Peyer's patch (tissue), 4 donors: Measurements from ENCODE around the gene SHROOM2.

Experiments
- POLR2A ChIP-seq, 2 donors: fragments of 450-650 bp; IDR thresholded peaks; one replicate each; pipeline ENCODE4 v1.5.1; 2017; ENCODE audit warnings: antibody characterized with exemption in 2 of 2, mild to moderate bottlenecking in 2 of 2, moderate library complexity in 2 of 2
- TF ChIP-seq, protein P1 (sequence below), 6 experiments: fragments of 450-650 bp in 4 of 6; fragments of 200-600 bp in 2 of 6; sonication (generic) in 1 of 6; IDR thresholded peaks; one replicate each; pipeline ENCODE4 v1.5.1; 2017 to 2019; ENCODE audit warnings: antibody characterized with exemption in 6 of 6, mild to moderate bottlenecking in 3 of 6, moderate library complexity in 1 of 6

- no peak for TF ChIP-seq POLR2A (IDR thresholded peaks at IDR 0.05)
- TF ChIP-seq, protein P1, sequence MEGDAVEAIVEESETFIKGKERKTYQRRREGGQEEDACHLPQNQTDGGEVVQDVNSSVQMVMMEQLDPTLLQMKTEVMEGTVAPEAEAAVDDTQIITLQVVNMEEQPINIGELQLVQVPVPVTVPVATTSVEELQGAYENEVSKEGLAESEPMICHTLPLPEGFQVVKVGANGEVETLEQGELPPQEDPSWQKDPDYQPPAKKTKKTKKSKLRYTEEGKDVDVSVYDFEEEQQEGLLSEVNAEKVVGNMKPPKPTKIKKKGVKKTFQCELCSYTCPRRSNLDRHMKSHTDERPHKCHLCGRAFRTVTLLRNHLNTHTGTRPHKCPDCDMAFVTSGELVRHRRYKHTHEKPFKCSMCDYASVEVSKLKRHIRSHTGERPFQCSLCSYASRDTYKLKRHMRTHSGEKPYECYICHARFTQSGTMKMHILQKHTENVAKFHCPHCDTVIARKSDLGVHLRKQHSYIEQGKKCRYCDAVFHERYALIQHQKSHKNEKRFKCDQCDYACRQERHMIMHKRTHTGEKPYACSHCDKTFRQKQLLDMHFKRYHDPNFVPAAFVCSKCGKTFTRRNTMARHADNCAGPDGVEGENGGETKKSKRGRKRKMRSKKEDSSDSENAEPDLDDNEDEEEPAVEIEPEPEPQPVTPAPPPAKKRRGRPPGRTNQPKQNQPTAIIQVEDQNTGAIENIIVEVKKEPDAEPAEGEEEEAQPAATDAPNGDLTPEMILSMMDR (IDR thresholded peaks at IDR 0.05), result no peak
Measured at GRCh38 chrX:9848718-9849479, 62.7 kb downstream of the SHROOM2 start.
